Measurements from ENCODE around the gene KCNIP4.

- TF ChIP-seq, protein P1, sequence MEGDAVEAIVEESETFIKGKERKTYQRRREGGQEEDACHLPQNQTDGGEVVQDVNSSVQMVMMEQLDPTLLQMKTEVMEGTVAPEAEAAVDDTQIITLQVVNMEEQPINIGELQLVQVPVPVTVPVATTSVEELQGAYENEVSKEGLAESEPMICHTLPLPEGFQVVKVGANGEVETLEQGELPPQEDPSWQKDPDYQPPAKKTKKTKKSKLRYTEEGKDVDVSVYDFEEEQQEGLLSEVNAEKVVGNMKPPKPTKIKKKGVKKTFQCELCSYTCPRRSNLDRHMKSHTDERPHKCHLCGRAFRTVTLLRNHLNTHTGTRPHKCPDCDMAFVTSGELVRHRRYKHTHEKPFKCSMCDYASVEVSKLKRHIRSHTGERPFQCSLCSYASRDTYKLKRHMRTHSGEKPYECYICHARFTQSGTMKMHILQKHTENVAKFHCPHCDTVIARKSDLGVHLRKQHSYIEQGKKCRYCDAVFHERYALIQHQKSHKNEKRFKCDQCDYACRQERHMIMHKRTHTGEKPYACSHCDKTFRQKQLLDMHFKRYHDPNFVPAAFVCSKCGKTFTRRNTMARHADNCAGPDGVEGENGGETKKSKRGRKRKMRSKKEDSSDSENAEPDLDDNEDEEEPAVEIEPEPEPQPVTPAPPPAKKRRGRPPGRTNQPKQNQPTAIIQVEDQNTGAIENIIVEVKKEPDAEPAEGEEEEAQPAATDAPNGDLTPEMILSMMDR (IDR thresholded peaks at IDR 0.05), result no peak
- no peak for TF ChIP-seq POLR2A (IDR thresholded peaks at IDR 0.05; ENCODE audit: low read depth)
Observed at GRCh38 chr4:20995015-20995414, 953.6 kb downstream of the KCNIP4 start.

Measured in esophagus muscularis mucosa (tissue), 3 donors.